Femur (tissue), 1 donor: ENCODE results near the gene SFRP2.

Source experiments
- DNase-seq: peaks from one replicate; pipeline ENCODE4 v3.0.0-alpha.2; 2017

The SFRP2 gene

GRCh38 chr4:153765894-153766293 is 23.0 kb downstream of the SFRP2 start:
- DNase-seq, result no peak

DNA sequence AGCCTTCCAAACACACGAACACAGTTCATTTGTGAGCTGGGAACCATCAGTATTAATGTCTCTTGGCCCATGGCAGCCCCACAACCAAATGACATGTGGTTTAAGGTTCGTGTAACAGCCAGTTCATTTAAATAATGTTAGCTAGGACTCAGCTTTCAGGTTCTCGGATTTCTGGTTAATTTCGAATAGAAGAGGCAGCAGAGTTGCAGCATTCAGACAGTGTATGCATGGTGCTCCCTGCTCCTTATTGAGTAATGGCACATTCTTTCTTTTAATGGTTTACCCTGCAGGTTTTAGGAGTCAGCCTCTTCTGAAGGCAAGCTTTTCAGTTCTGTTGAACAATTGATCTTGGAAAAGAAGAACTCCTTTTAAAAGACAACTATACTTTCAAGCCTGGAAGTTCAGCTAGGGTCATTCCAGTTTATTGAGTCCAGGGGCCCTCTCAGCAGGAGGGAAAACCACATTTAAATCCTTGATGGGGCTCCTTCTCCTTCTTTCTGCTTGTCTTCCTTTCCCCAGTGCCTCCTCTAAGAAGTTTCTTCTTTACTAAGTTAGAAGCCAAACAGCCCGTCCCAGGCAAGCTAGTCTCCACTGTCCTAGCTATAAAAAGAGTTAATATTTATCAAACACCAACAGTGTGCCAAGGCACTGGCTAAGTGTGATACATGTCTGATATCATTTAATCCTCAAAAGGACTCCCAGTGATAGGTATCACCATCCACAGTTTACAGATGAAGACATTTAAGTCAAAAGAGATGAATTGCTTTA is 24.1 kb downstream of the SFRP2 start:
- no peak for DNase-seq

DNA sequence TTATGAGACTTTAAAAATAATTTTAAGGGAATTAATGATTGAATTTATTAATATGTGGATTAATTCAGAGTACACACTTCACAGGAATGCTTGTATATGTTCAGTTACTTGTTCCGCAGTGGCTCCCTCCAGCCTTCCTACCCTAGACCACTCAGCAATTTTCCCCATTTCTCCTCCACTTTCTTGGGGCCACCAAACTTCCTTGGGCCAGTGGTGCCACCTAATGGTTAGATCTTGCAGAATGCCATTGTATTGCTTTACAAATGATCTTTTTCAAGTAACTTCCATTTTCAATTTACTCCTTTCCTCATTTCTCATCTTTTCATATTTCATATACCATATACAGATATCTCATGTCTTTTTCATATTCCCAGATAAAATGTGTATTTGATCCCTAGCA is 25.5 kb downstream of the SFRP2 start:
- no peak for DNase-seq

GRCh38 chr4:153759407-153760316 is 29.2 kb downstream of the SFRP2 start, which contains the start of gene RNF175:
RNF175 (minus strand) TSS chr4:153760024; CDS start chr4:153759862, 162 bp downstream.
- peak; percentile 46 for DNase-seq

DNA sequence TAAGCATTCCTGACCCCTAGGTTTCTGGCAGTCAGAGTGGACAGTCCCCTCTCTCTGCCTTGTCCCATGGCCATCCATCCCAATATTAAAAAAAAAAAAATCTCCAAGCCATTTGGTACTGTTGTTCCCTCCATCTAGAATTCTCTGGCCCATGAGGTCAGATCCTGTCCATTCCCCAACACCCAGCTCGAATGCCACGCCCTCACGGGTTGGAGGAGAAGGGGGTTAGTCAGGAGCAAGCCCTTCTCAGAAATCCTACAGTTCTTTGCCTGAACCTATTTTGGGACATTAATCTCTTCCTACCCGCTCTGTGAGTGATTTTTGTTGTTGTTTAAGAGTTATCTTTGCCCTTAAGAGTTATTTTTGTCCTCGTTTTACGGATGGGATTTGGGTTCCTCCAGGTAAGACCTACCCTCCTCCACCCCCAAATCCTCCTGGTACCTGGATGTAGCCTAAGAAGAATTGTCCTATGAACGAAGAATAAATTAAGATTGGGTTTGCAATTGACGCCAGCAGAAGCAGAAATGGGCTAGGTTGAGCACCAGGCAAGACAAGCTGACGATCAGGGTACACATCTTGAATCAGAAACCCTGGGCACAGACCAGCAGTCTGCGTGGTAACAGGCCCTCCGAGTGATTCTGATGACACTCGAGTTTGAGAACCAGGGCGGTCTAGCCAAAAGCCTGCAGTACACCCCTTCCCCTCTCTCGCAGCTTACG is 30.0 kb downstream of the SFRP2 start:
- DNase-seq, result no peak

DNA sequence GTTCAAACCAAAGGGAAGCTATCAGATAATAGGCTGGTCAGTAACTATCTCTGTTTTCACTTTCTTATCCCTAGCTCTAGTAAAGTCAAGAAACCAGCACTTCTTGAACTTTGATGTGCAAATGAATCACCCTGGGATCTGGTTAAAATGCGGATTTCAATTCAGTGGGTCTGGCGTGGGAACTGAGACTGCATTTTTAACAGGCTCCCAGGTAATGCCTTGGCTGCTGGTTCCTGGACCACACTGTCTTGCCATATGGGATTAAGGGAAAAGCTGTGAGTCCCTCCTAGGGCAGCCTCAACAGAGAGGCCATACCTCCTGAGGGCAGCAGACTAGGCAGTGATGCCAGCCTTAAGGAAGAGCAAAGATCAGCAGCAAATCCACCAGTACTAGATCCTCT is 30.7 kb downstream of the SFRP2 start:
- DNase-seq, result no peak

- no peak for DNase-seq
Measured at GRCh38 chr4:153757407-153757806, 31.5 kb downstream of the SFRP2 start.

DNA sequence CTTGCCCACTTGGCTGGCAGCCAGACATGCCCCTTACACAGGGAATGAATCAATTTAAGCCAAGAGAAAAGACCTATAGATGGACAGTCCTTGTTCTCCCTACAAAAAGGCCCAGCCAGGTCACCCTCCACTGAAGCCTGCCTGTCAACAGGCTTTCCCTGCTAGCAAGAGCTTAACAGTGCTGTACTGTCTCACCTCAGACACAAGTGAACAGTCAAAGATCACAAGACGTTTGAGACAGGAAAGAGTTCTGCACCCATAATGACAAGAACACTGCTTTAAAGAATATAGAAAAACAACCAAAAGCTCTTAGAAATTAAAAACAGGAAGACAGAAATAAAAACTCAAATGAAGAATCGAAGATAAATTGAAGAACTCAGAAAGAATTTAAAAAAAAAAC is 33.7 kb downstream of the SFRP2 start:
- DNase-seq, result no peak

DNA sequence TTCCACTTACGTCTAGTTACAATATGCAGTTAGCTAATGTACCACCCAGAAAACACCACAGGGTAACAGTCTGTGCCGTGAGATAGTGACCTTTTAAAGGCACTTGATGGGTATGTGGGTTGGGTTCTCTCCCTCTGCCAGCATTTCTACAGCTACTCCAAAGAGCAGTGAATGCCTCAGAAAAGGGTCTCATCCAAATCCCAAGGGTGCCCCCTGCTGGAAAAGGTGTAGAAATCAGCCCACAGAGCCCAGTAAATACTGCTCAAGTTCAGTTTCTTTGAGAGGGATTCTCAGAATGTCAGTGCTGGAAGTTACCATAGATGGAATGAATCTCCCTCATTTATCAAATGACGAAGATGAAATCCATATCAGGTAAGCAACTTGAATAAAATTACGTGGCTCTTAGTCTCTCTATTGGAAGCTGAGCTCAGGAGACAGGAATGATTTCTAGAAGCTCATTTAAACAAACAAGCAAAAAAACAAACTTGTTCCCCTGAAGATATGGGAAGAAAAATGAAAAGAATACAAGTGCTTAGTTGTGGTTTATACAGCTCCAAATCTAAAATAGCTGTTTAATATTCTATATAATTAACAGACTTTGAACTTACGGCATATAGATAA is 38.6 kb downstream of the SFRP2 start:
- DNase-seq, result peak; percentile 79

- no peak for DNase-seq
Measured at GRCh38 chr4:153748378-153748777, 40.5 kb downstream of the SFRP2 start.

GRCh38 chr4:153747406-153747955 is 41.4 kb downstream of the SFRP2 start:
- no peak for DNase-seq

DNA sequence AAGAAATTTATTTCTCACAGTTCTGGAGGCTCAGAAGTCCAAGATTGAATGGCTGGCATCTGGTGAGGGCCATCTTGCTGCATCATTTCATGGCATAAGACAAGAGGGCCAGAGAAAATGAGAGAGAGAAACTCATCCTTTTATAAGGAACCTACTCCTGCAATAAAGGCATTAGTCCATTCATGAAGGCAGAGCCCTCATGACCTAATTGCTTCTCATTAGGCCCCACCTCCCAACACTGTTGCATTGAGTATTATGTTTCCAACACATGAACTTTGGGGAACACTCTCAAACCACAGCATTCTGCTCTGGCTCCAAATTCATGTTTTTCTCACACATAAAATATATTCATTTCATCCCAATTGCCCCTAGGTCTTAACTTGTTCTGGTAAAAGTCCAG is 43.2 kb downstream of the SFRP2 start:
- no peak for DNase-seq

DNA sequence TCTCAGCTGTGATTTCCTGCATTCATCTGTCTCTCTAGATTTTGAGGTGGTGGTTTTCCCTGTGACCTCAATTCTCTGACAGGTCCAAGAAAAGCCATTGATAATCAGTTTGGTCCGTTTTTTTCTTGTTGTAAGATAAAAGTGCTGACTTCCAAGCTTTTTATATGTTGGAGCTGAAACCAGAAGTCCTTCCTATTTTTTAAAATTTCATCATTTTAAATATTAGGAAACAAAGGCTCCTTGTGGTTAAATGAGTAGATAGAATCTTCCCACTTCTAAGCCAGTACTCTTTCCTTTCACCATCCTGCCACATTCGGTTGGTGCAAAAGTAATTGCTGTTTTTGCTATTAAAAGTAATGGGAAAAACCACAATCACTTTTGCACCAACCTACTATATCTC is 47.3 kb downstream of the SFRP2 start:
- DNase-seq, result no peak

DNA sequence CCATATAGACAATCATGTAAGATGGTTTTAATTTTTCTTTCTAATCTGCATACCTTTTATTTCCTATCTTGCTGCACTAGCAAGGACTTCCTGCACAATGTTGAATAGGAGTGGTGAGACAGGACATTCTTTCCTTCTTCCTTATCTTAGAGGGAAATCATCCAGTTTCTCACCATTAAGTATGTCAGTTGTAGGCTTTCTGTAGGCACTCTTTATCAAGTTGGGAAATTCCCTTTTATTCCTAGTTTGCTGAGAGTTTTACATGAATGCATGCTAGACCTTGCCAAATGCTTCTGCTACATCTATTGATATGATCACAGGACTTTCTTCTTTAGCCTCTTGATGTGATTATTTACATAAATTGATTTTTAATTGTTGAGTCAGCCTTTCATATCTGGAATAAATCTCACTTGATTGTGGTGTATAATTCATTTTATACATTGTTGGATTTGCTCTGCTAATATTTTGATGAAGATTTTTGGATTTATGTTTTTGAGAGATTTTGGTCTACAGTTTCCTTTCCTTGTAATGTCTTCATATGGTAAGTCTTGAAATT is 52.9 kb downstream of the SFRP2 start:
- DNase-seq, result no peak

- no peak for DNase-seq
Measured at GRCh38 chr4:153733751-153734448, 55.0 kb downstream of the SFRP2 start.

DNA sequence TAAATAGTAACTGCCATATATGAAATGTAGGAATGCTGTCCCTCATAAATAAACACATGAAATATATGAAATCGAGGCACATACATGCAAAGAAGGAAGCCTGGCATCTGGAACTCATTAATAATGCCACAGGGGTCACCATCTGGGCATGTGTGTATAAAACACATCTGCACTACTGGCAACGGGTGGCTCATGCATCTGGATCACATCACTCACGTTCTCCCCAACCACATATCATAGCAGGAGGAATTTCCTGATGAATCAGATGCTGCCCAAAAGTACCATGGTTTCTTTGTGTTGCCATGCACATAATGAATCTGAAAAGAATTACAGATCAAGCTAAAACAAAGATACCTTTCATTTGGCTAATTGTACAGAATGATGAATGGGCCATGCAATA is 57.6 kb downstream of the SFRP2 start:
- DNase-seq, result peak; percentile 45
